ENCODE measurements around the gene C3AR1. TPM values are rescaled to one million over a fixed set of nuclear protein-coding genes. Genes with fewer than 3 reads are reported as not detected.
"Not testable (repeated sequence)": the region's sequence is repeated elsewhere in the genome, so short reads cannot be mapped to it uniquely, and the experiment has no call there.

C3AR1 gene
- not detected in 2 replicates for total RNA-seq (2021)
- long read RNA-seq = 0 reads

- DNase-seq = no peak
- H3K18ac ChIP-seq (ENCODE audit: insufficient read length, low read depth, low read length) = no peak within 1 kb of the TSS
Observed at GRCh38 chr12:8065991-8066594, at the start of gene C3AR1. Gene C3AR1, minus strand, starts transcription at chr12:8066359. Its CDS starts 6,174 bp downstream, at chr12:8060185.

DNA sequence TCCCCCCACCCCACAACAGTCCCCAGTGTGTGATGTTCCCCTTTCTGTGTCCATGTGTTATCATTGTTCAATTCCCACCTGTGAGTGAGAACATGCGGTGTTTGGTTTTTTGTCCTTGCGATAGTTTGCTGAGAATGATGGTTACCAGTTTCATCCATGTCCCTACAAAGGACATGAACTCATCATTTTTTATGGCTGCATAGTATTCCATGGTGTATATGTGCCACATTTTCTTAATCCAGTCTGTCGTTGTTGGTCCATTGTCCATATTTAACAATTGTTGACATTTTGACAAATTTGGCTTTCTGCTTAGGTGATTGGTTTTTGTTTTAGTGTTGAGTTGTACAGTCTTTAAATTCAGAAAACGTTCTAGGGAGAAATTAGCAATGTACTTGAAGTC, 47.0 kb upstream of the C3AR1 start:
- not testable (repeated sequence) for H2BK12ac ChIP-seq (ENCODE audit: insufficient read length, low read depth, low read length); H3K27ac Mint-ChIP-seq; H3K27me3 ChIP-seq (ENCODE audit: insufficient read depth, low read length); H3K79me2 ChIP-seq (ENCODE audit: insufficient read depth, low read length); H3K79me1 ChIP-seq (ENCODE audit: insufficient read depth, low read depth, low read length, poor library complexity, severe bottlenecking); H2BK120ac ChIP-seq (ENCODE audit: low read depth, low read length, poor library complexity, severe bottlenecking); H4K5ac ChIP-seq (ENCODE audit: insufficient read length, low read depth, low read length); H3K9ac ChIP-seq (ENCODE audit: extremely low read depth, insufficient read length, low read length); H3K4me2 ChIP-seq (ENCODE audit: insufficient read depth, insufficient read length, low read length); H4K8ac ChIP-seq (replicated peaks; ENCODE audit: insufficient read length, low read depth, low read length); H3K23me2 ChIP-seq (ENCODE audit: insufficient read length, low read depth, low read length, poor library complexity, severe bottlenecking); H3K23ac ChIP-seq (ENCODE audit: insufficient read length, low read depth, low read length); H3T11ph ChIP-seq (ENCODE audit: low read length); H3K9me3 ChIP-seq (ENCODE audit: control insufficient read depth, low read depth, low read length); H4K20me1 ChIP-seq (ENCODE audit: control insufficient read depth, insufficient read depth, insufficient read length); H3K18ac ChIP-seq (ENCODE audit: insufficient read length, low read depth, low read length); H3K36me3 Mint-ChIP-seq (ENCODE audit: insufficient read depth in 1 of 3, low read depth in 3 of 3); H3K56ac ChIP-seq (ENCODE audit: insufficient read length, low read depth, low read length); H3K4me1 ChIP-seq (ENCODE audit: insufficient read depth, low read length); H2AFZ ChIP-seq (ENCODE audit: low read length); H3K4me3 Mint-ChIP-seq; H3K27me3 Mint-ChIP-seq (ENCODE audit: low read depth); H2BK5ac ChIP-seq (ENCODE audit: insufficient read length, low read length); H3K9me3 Mint-ChIP-seq; H3K14ac ChIP-seq (ENCODE audit: insufficient read depth, low read length); H3K27ac ChIP-seq (ENCODE audit: insufficient read length, low read depth, low read length); H3K4ac ChIP-seq (ENCODE audit: low read depth, low read length); H2BK20ac ChIP-seq (ENCODE audit: low read depth, low read length, poor library complexity, severe bottlenecking); H2AK5ac ChIP-seq (ENCODE audit: insufficient read length, low read length); H3K4me1 Mint-ChIP-seq; DNase-seq; H4K91ac ChIP-seq (ENCODE audit: insufficient read length, low read depth, low read length); H2BK15ac ChIP-seq (ENCODE audit: low read depth, low read length)
- WGBS (ENCODE audit: extremely low coverage, insufficient read length, low lambda C conversion rate) = no CpG with 5 or more reads among the region's 4 CpGs

More at GRCh38 chr12:8065991-8066594, at the start of gene C3AR1:
- Histone ChIP-seq H2AK5ac (ENCODE audit: insufficient read length, low read length) (no peak within 1 kb of the TSS), H3K4ac (ENCODE audit: low read depth, low read length) (no peak within 1 kb of the TSS), H2BK5ac (ENCODE audit: insufficient read length, low read length) (no peak within 1 kb of the TSS), H4K91ac (ENCODE audit: insufficient read length, low read depth, low read length) (no peak within 1 kb of the TSS), H2BK12ac (ENCODE audit: insufficient read length, low read depth, low read length) (no peak within 1 kb of the TSS), H3K9me3 (ENCODE audit: control insufficient read depth, low read depth, low read length) (no peaks in the 10 kb centered on the region), H2BK120ac (ENCODE audit: low read depth, low read length, poor library complexity, severe bottlenecking) (no peak within 1 kb of the TSS), H3K23ac (ENCODE audit: insufficient read length, low read depth, low read length) (no peak within 1 kb of the TSS), H3K56ac (ENCODE audit: insufficient read length, low read depth, low read length) (no peak within 1 kb of the TSS), H4K8ac (replicated peaks; ENCODE audit: insufficient read length, low read depth, low read length) (no peak within 1 kb of the TSS), H3K14ac (ENCODE audit: insufficient read depth, low read length) (no peak within 1 kb of the TSS), H4K5ac (ENCODE audit: insufficient read length, low read depth, low read length) (no peak within 1 kb of the TSS), H2BK15ac (ENCODE audit: low read depth, low read length) (no peak within 1 kb of the TSS), H3K9ac (ENCODE audit: extremely low read depth, insufficient read length, low read length) (no peak within 1 kb of the TSS), H2AFZ (ENCODE audit: low read length) (no peak within 1 kb of the TSS), H3K23me2 (ENCODE audit: insufficient read length, low read depth, low read length, poor library complexity, severe bottlenecking) (no peaks in the 10 kb centered on the region), H3K79me2 (ENCODE audit: insufficient read depth, low read length) (no peaks in the 10 kb centered on the region), H3K4me2 (ENCODE audit: insufficient read depth, insufficient read length, low read length) (no peak within 1 kb of the TSS), H3K4me1 (ENCODE audit: insufficient read depth, low read length) (no peaks in the 10 kb centered on the region), H3K79me1 (ENCODE audit: insufficient read depth, low read depth, low read length, poor library complexity, severe bottlenecking) (no peaks in the 10 kb centered on the region), H3K27me3 (ENCODE audit: insufficient read depth, low read length) (no peaks in the 10 kb centered on the region), H3K27ac (ENCODE audit: insufficient read length, low read depth, low read length) (no peak within 1 kb of the TSS), H2BK20ac (ENCODE audit: low read depth, low read length, poor library complexity, severe bottlenecking) (no peak within 1 kb of the TSS), H4K20me1 (ENCODE audit: control insufficient read depth, insufficient read depth, insufficient read length) (no peaks in the 10 kb centered on the region), H3T11ph (ENCODE audit: low read length) (no peak within 1 kb of the TSS)
- no peaks in the 10 kb centered on the region for H3K4me1 Mint-ChIP-seq
- H3K4me3 Mint-ChIP-seq = no peak within 1 kb of the TSS
- H3K36me3 Mint-ChIP-seq (ENCODE audit: insufficient read depth in 1 of 3, low read depth in 3 of 3) = no peaks in the 10 kb centered on the region
- H3K27ac Mint-ChIP-seq = no peak within 1 kb of the TSS
- no peaks in the 10 kb centered on the region for H3K9me3 Mint-ChIP-seq
- no peak for TF ChIP-seq CTCF (conservative IDR thresholded peaks at IDR 0.05)
- no CpG with 5 or more reads among the region's 2 CpGs for WGBS (ENCODE audit: extremely low coverage, insufficient read length, low lambda C conversion rate)
- H3K27me3 Mint-ChIP-seq (ENCODE audit: low read depth) = no peaks in the 10 kb centered on the region; the same call in 1 of the 2 replicates

Data from H9 (cell line).